Skin epidermis (tissue), 12 donors: ENCODE results near the gene C2orf76.

Source experiments
- H3K27ac ChIP-seq, 21 experiments: fragments of 200-600 bp; sonication (generic) in 11 of 21; one replicate each; pipeline ENCODE4 v1.5.0; 2020; ENCODE audit warnings: mild to moderate bottlenecking in 3 of 21, inconsistent platforms in 2 of 21, moderate library complexity in 2 of 21
- H3K4me3 ChIP-seq, 7 experiments: fragments of 200-600 bp; sonication (generic) in 2 of 7; one replicate each; pipeline ENCODE4 v1.5.0; 2020; ENCODE audit warnings: inconsistent platforms in 2 of 7, mild to moderate bottlenecking in 2 of 7, moderate library complexity in 1 of 7

The C2orf76 gene

GRCh38 chr2:119341684-119342083 is 24.9 kb downstream of the C2orf76 start:
- Histone ChIP-seq H3K27ac (no peak overlapping the region), H3K4me3 (no peak overlapping the region)

- no peak overlapping the region for H3K4me3 ChIP-seq
Observed at GRCh38 chr2:119339562-119339923, 27.1 kb downstream of the C2orf76 start.

GRCh38 chr2:119338826-119339561 is 27.6 kb downstream of the C2orf76 start:
- no peak overlapping the region for H3K4me3 ChIP-seq
- H3K27ac ChIP-seq: peak overlapping the region in 1 of 21 experiments; percentile 0

More at GRCh38 chr2:119339562-119339923, 27.1 kb downstream of the C2orf76 start:
- no peak overlapping the region for H3K27ac ChIP-seq

- Histone ChIP-seq H3K4me3 (no peak overlapping the region), H3K27ac (peak overlapping the region in 1 of 21 experiments; percentile 0)
Observed at GRCh38 chr2:119338272-119338671, 28.4 kb downstream of the C2orf76 start.

GRCh38 chr2:119337749-119338148 is 28.9 kb downstream of the C2orf76 start:
- no peak overlapping the region for H3K27ac ChIP-seq

GRCh38 chr2:119333833-119334232 is 32.8 kb downstream of the C2orf76 start:
- no peak overlapping the region for H3K4me3 ChIP-seq
- H3K27ac ChIP-seq: no peak overlapping the region

More at GRCh38 chr2:119337749-119338148, 28.9 kb downstream of the C2orf76 start:
- no peak overlapping the region for H3K4me3 ChIP-seq

GRCh38 chr2:119333360-119333759 is 33.3 kb downstream of the C2orf76 start:
- no peak overlapping the region for H3K4me3 ChIP-seq

GRCh38 chr2:119332953-119333352 is 33.7 kb downstream of the C2orf76 start:
- no peak overlapping the region for H3K4me3 ChIP-seq
- no peak overlapping the region for H3K27ac ChIP-seq

More at GRCh38 chr2:119333360-119333759, 33.3 kb downstream of the C2orf76 start:
- no peak overlapping the region for H3K27ac ChIP-seq

- no peak overlapping the region for H3K4me3 ChIP-seq
Observed at GRCh38 chr2:119327431-119327830, 39.2 kb downstream of the C2orf76 start.

GRCh38 chr2:119326938-119327337 is 39.7 kb downstream of the C2orf76 start:
- no peak overlapping the region for H3K4me3 ChIP-seq
- no peak overlapping the region for H3K27ac ChIP-seq

More at GRCh38 chr2:119327431-119327830, 39.2 kb downstream of the C2orf76 start:
- H3K27ac ChIP-seq: no peak overlapping the region

- H3K4me3 ChIP-seq: no peak overlapping the region
- peak overlapping the region in 2 of 21 experiments; percentile 29 to 42 for H3K27ac ChIP-seq
Observed at GRCh38 chr2:119324685-119325270, 41.9 kb downstream of the C2orf76 start.

GRCh38 chr2:119323459-119323858 is 43.2 kb downstream of the C2orf76 start:
- no peak overlapping the region for H3K4me3 ChIP-seq
- peak overlapping the region in 12 of 21 experiments; percentile 32 to 65 (median 44) for H3K27ac ChIP-seq

- no peak overlapping the region for H3K4me3 ChIP-seq
- H3K27ac ChIP-seq: no peak overlapping the region
Observed at GRCh38 chr2:119319593-119319992, 47.0 kb downstream of the C2orf76 start.

- no peak overlapping the region for H3K27ac ChIP-seq
- no peak overlapping the region for H3K4me3 ChIP-seq
Observed at GRCh38 chr2:119317554-119317953, 49.1 kb downstream of the C2orf76 start.

GRCh38 chr2:119316066-119316465 is 50.6 kb downstream of the C2orf76 start:
- H3K27ac ChIP-seq: peak overlapping the region in 9 of 21 experiments; percentile 3 to 75 (median 50)
- H3K4me3 ChIP-seq: no peak overlapping the region

GRCh38 chr2:119315241-119315925 is 51.3 kb downstream of the C2orf76 start:
- no peak overlapping the region for H3K4me3 ChIP-seq
- peak overlapping the region in 15 of 21 experiments; percentile 3 to 75 (median 37) for H3K27ac ChIP-seq

GRCh38 chr2:119311831-119312230 is 54.8 kb downstream of the C2orf76 start:
- Histone ChIP-seq H3K4me3 (no peak overlapping the region), H3K27ac (no peak overlapping the region)

- no peak overlapping the region for H3K4me3 ChIP-seq
- H3K27ac ChIP-seq: no peak overlapping the region
Observed at GRCh38 chr2:119311371-119311770, 55.3 kb downstream of the C2orf76 start.

- no peak overlapping the region for H3K4me3 ChIP-seq
- no peak overlapping the region for H3K27ac ChIP-seq
Observed at GRCh38 chr2:119308793-119309330, 57.8 kb downstream of the C2orf76 start.

- Histone ChIP-seq H3K27ac (peak overlapping the region in 3 of 21 experiments; percentile 65 to 68 (median 67)), H3K4me3 (no peak overlapping the region)
Observed at GRCh38 chr2:119307419-119308140, 59.1 kb downstream of the C2orf76 start.
